GM10847 (cell line): ENCODE data around the gene ICOS.

Source experiments
- POLR2A ChIP-seq: IDR thresholded peaks from 2 replicates; pipeline ENCODE4 v1.6.1; 2011; ENCODE audit not compliant: insufficient read length; ENCODE audit errors: extremely low read depth

The ICOS gene

DNA sequence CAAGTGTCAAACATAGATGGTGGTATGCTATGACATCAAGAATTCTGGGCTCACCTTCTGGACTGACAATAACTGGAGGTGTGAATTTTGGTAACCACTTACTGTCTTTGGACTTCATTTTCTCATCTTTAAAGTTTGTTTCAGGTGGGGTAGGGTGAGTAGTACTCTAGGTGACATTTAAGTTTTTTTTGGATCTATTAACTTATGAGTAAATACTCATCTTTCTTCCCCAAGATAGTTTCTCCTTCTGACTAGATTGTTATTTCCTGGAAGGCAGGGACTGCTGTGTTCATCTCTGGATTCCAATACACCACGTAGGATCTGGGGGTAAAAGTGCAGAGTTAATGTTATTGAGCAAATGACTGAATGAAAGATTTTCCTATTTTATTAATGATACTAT lies 55.9 kb downstream of the ICOS start:
- no peak for TF ChIP-seq POLR2A

DNA sequence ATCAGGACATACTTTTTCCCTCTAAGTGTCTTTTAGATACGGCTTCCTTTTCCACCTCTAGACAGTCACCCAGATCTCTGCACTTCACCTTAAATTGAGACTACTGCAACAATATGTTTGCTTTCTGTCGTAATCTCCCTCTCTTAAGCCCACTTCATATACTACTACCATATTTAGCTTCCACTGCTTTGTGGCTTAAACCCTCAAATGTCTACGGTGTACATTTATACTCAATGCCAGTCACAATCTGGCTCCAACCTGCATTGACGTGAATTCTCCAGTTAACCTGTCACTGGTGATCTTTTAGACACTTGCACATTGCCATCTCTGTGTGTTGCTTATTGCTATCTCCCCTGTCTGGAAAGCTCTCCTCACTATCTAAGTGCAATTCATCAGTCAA lies 56.4 kb downstream of the ICOS start:
- no peak for TF ChIP-seq POLR2A

DNA sequence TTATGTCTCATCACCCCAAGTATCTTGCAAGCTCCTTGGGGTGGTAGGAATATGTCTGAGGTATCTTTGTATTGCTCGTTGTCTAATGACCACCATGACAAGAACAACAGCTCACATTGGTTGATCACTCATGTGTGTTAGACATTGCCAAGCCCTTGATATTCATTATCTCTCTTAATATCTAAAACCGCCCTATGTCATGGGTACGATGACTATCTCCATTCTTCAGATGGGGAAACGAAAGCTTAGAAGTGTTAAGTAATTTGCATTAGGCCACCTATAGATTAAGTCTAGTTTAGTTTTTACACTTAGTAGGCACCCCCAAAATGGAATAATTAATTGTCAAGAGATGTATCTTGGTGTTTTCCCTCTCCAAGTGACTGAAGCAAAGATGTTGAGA lies 57.0 kb downstream of the ICOS start:
- TF ChIP-seq POLR2A: no peak

GRCh38 chr2:203994735-203995134 lies 58.2 kb downstream of the ICOS start:
- no peak for TF ChIP-seq POLR2A

- no peak for TF ChIP-seq POLR2A
Measured at GRCh38 chr2:203996692-203997091, 60.1 kb downstream of the ICOS start.

DNA sequence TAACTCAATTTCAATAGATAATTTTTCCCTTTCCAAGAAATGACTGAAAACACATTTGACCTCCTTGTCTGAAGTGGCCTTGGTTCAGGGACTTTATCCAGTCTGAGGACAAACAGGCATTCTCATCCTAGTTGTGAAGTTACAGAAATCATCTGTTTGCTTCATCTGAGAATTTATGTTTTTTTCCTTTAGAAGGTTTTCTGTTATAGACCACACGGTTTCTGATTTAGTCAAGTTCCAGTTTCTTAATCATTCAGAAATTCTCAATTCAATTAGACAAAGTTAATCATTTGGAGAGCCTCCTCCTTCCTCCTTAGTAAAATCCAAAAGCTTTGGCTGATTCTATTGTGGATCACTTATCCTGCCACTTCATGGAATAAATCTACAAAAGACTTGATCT lies 60.9 kb downstream of the ICOS start:
- TF ChIP-seq POLR2A: no peak

GRCh38 chr2:203997980-203998809 lies 61.6 kb downstream of the ICOS start:
- no peak for TF ChIP-seq POLR2A

- no peak for TF ChIP-seq POLR2A
Measured at GRCh38 chr2:203999835-204000234, 63.3 kb downstream of the ICOS start.

GRCh38 chr2:204000446-204000845 lies 63.9 kb downstream of the ICOS start:
- no peak for TF ChIP-seq POLR2A

- no peak for TF ChIP-seq POLR2A
Measured at GRCh38 chr2:204003276-204003990, 66.9 kb downstream of the ICOS start.

GRCh38 chr2:204004912-204005311 lies 68.3 kb downstream of the ICOS start:
- TF ChIP-seq POLR2A: no peak

GRCh38 chr2:204005940-204006721 lies 69.6 kb downstream of the ICOS start:
- no peak for TF ChIP-seq POLR2A

DNA sequence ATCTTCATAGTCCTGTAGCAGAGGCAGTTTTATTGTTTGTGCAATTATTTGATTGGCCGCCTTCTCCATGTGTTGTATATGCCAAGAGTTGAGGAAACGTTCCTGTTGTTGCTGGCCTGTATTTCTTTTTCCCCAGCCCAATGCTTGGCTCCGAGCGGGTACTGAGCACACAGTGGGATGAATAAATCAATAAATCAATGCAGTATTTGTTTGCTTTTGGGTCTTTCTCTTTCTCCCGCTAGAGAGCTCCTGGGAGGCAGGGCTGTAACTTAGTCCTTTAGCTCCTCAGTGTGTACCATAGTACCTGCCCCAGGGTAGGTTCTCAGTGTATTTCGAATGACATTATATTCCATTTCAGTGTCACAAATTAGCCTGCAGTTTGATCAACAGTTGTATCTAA lies 71.8 kb downstream of the ICOS start:
- no peak for TF ChIP-seq POLR2A

GRCh38 chr2:204010628-204011560 lies 74.3 kb downstream of the ICOS start:
- no peak for TF ChIP-seq POLR2A
